Cardiac atrium fibroblast (primary cell): ENCODE data around the gene OR2F2. TPM values are rescaled to one million over a fixed set of nuclear protein-coding genes. Genes with fewer than 3 reads are reported as not detected.

Experiments used
- total RNA-seq: library from RNA; depleted of rRNA; stranded (reverse); fragments of >200 nt; gene quantifications from 2 replicates; pipeline ENCODE4 v1.2.3, GENCODE V29; 2015

Gene OR2F2
- not detected in 2 replicates for total RNA-seq

GRCh38 chr7:143934526-143935325 is at the start of gene OR2F2:
OR2F2 (plus strand) TSS chr7:143935233; CDS start chr7:143935233, 0 bp downstream.

GRCh38 chr7:143901668-143902331 is 33.2 kb upstream of the OR2F2 start, which contains the start of gene TCAF1:
TCAF1 (minus strand) TSS chr7:143902176; CDS start chr7:143876608, 25,568 bp downstream.

GRCh38 chr7:143954544-143954943 is 19.5 kb downstream of the OR2F2 start, which contains the start of gene OR2F1:
OR2F1 (plus strand) TSS chr7:143954844; CDS start chr7:143959971, 5,127 bp downstream.

Other genes with a start within 250 kb of the OR2F2 start
- gene CTAGE6, start 177.5 kb upstream of the OR2F2 start, total RNA-seq, result not detected in 2 replicates
- gene TCAF1, start 33.1 kb upstream of the OR2F2 start, total RNA-seq, result 102 and 103 TPM in 2 replicates
- gene OR2F1, start 19.6 kb downstream of the OR2F2 start, total RNA-seq, result not detected in 2 replicates
- gene OR6B1, start 65.1 kb downstream of the OR2F2 start, total RNA-seq, result not detected in 2 replicates
- not detected in 2 replicates for gene OR2A5, start 113.7 kb downstream of the OR2F2 start, total RNA-seq
- gene OR2A25, start 134.6 kb downstream of the OR2F2 start, total RNA-seq, result not detected in 2 replicates
- gene OR2A12, start 151.0 kb downstream of the OR2F2 start, total RNA-seq, result not detected in 2 replicates
- gene OR2A2, start 174.3 kb downstream of the OR2F2 start, total RNA-seq, result not detected in 2 replicates
- not detected in 2 replicates for gene OR2A14, start 187.9 kb downstream of the OR2F2 start, total RNA-seq
- gene CTAGE4, start 248.2 kb downstream of the OR2F2 start, total RNA-seq, result under 0.01 and 0.65 TPM in 2 replicates